Ishikawa (cell line): ENCODE results near the gene CPM.

Source experiments
- RAD21 ChIP-seq: IDR thresholded peaks from 2 replicates; pipeline ENCODE4 v1.6.1; 2012; ENCODE audit warnings: low read depth
- YY1 ChIP-seq: IDR thresholded peaks from 2 replicates; pipeline ENCODE4 v1.6.1; 2012; ENCODE audit warnings: low read depth
- ZBTB7A ChIP-seq: IDR thresholded peaks from 2 replicates; pipeline ENCODE4 v1.6.1; 2012; ENCODE audit warnings: low read depth

- TF ChIP-seq ZBTB7A (no peak), YY1 (no peak), RAD21 (no peak)
Measured at GRCh38 chr12:68873316-68873715, 59.7 kb downstream of the CPM start.
